ENCODE results near the gene HSD17B7.

Gene HSD17B7

GRCh38 chr1:162861101-162861500 lies 70.6 kb downstream of the HSD17B7 start, which contains the start of gene CCDC190:
Gene CCDC190 (minus strand): TSS chr1:162861175. CDS start chr1:162859646, 1,529 bp downstream.
- DNase-seq, result no peak

- DNase-seq, result no peak
Observed at GRCh38 chr1:162861625-162862024, 71.1 kb downstream of the HSD17B7 start.
